Gastrocnemius medialis (tissue), 4 donors: ENCODE results near the gene FHOD3.

ENCODE experiments used
- POLR2A ChIP-seq, 2 donors: fragments of 450-650 bp; IDR thresholded peaks; one replicate each; pipeline ENCODE4 v1.6.1; 2017; ENCODE audit warnings: antibody characterized with exemption in 2 of 2, mild to moderate bottlenecking in 2 of 2, moderate library complexity in 2 of 2
- TF ChIP-seq, protein P1 (sequence below), 5 experiments: fragments of 450-650 bp in 3 of 5; fragments of 200-600 bp in 2 of 5; sonication (generic) in 2 of 5; IDR thresholded peaks in 4 of 5; conservative IDR thresholded peaks in 1 of 5; 1 replicate in 4 of 5; 2 replicates in 1 of 5; pipeline ENCODE4 v1.5.1; 2016 to 2019; ENCODE audit warnings: antibody characterized with exemption in 5 of 5, mild to moderate bottlenecking in 3 of 5, moderate library complexity in 3 of 5

DNA sequence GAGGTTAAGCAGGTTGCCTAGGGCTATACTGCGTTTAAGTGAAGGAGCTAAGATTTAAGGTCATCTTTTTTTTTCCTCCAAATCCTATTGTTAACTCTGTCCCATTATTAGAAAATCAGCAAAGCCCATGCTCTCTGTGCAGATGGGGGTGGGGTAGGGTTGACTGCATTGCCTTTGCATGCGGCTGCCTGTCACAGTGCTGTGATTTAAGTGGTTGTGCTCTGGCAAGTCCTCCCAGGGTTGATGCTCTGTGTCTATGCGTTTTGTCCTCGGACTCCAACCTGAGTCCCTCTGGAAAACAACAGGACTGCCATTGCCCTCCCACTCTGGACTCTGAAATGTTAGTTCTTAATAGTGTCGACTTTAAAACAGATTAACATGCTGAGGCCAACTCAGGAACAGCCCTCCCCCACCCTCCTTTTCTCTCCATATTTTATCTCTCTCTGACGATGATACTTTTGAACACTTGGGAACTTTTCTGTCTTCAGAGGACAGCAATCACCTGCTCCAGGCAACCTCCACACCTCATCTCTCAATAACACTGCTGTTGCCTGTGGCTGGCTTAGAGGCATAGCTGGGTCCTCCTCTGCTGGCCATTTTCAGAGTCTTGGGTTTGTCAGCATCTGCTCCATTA is 5.8 kb downstream of the FHOD3 start:
- TF ChIP-seq, protein P1, sequence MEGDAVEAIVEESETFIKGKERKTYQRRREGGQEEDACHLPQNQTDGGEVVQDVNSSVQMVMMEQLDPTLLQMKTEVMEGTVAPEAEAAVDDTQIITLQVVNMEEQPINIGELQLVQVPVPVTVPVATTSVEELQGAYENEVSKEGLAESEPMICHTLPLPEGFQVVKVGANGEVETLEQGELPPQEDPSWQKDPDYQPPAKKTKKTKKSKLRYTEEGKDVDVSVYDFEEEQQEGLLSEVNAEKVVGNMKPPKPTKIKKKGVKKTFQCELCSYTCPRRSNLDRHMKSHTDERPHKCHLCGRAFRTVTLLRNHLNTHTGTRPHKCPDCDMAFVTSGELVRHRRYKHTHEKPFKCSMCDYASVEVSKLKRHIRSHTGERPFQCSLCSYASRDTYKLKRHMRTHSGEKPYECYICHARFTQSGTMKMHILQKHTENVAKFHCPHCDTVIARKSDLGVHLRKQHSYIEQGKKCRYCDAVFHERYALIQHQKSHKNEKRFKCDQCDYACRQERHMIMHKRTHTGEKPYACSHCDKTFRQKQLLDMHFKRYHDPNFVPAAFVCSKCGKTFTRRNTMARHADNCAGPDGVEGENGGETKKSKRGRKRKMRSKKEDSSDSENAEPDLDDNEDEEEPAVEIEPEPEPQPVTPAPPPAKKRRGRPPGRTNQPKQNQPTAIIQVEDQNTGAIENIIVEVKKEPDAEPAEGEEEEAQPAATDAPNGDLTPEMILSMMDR (IDR thresholded peaks at IDR 0.05 in 4 of 5, conservative IDR thresholded peaks at IDR 0.05 in 1 of 5), result no peak
- TF ChIP-seq POLR2A (IDR thresholded peaks at IDR 0.05), result no peak
